GM21576 (cell line): ENCODE measurements around the gene CACNA2D3.

Experiments
- ATAC-seq: cut with Tn5 transposase; IDR thresholded peaks from one replicate; pipeline ENCODE4 v1.9.1; 2021; ENCODE audit warnings: mild to moderate bottlenecking, moderate library complexity; ENCODE audit not compliant: unreplicated experiment

The CACNA2D3 gene

DNA sequence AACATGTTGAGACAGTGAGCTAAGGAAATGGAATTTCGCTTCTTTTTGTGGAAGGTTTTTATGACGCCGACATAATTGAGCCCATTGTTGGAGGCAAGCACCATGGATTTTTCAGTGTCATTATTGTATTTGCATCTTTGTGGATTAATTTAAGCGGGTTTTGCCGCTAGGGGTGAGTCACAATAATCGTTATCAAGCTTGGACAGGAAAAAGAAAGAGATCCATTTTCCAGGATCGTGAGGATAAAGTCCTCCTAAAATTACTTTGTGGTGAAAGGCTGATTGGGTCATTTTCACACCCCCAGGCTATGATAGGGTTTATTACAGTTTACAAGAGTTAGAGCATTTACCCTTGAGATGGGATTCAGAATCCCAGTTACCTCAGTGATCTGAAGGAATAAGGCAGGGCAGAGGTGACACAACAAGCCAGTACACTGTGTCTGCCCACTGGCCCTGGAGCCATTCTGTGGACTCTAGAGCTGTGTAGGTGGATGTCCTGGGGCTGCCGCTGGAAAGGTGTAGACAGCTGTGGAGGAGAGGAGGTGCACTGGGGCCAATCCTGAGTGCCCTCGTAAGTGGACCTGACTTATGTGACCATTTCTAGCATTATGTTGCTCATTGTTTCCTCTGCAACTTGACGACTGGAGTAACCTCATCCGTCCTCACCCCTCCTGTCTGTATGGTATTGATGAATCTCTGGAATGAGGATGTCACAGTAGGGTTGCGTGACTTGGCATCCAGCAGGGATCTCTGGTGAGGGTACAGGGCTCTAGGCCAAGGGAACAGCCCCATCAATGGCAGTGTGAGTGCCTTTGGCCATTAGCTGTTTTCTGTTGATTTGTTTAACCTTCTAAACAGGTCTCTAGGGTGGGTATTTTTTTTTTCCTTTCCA, 435.4 kb downstream of the CACNA2D3 start:
- no peak for ATAC-seq

DNA sequence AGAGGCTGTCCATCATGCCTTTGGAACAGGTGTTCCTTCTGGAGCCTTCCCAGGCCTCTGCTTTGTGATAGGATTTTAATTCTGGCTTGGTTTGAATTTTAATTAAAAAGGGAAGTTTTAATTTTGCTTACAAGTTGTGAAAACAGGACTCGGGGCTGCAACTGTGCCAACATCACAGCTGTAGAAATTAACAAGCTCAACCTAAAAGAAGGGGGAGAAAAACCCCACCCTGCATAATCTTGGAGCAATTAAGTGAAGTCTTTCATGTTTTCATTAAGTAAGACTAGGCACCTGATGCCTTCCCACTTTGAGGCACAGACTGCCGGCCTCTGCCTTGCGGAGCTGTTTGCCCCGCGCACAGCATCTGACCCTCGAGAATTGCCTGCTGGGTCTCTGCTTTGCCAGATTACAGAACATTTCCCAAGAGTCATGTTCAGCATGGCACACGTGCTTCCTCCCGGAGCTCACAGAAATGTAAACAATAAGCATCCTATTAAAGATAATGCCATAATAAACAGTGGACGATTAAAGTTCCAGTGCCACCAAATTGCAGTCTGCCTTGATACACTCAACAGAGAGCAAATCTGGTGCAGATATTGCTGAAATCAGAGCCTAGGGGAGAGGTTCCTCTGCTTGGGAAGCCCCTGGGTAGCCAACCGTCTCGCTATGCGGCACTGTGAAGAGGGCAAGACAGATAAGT, 441.3 kb downstream of the CACNA2D3 start:
- no peak for ATAC-seq

DNA sequence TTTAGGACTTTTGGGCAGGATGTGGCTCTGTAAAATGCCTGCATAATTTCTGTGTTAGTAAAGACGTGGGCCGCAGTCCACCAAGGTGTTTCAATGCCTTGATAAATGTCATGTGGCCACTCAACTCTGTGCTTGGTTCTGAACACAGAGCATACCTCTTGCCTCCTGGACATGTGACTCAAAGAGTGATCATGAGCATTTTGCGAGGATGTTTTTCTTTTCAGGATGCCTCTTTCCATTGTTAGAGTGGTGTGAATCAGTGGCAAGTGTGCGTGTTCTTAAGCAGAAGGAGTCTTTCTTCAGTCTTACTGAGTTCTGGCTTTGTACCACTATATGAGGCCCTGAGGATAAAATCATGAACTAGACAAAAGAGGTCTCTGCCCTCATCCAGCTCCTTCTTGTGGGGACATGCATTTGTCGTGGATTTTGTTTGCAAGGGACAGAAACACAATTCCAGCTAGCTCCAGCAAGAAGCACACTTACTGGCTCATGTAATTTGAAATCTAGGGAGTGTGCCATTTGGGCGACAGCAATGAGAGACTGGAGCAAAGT, 442.1 kb downstream of the CACNA2D3 start:
- no peak for ATAC-seq

DNA sequence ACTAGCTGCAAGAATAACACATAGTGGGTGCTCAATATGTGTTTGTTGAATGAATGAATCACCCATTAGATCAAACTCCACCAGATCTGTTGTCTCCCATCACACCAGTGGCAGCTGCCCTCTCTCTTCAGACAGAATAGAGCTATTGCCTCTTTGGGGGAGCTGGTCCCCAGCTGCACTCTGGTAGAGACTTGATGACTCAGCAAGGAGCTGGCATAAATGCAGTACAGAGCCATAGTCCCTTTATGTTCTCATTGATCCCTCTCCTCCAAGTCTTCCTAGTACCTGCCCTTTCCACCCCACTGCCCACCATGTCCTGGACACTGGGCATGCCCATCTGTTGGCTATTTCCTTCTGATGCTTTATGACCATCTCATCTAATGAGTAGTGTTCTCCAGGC, 443.6 kb downstream of the CACNA2D3 start:
- ATAC-seq: no peak

DNA sequence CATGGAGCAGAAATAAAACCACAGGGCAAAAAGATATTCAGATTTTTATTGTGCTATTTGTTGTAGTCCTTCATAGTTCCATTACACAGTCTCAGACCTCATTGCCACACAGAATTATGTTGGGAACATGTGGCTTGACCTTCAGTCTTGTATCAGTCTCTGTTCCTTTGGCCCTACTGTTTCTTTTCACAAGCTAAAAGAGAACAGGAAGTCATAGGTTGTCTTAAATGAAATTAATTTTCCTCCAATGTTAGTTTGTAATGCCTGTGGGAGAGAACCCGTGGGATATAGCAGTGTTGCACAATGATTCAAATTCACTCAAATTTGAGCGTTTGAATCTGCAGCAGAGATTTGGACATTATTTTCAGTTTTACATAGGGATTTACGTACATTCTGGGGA, 445.6 kb downstream of the CACNA2D3 start:
- no peak for ATAC-seq

DNA sequence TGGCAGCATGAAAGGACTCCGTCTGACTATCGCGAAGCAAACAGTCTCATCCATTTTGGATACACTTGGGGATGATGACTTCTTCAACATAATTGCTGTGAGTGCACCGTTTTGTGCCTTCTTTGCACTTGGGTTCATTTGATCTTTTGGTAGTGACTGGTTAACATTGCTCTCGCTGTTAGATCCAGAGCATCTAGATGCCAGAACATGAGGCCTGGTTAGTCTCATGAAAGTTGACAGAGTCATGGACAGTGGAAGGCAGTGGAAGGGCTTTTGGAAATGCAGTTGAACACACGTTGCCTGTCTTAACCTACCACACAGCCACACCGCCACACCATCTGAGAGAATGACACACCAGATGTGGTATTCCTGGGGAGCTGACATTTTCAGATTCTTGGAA, 447.7 kb downstream of the CACNA2D3 start:
- ATAC-seq: no peak

DNA sequence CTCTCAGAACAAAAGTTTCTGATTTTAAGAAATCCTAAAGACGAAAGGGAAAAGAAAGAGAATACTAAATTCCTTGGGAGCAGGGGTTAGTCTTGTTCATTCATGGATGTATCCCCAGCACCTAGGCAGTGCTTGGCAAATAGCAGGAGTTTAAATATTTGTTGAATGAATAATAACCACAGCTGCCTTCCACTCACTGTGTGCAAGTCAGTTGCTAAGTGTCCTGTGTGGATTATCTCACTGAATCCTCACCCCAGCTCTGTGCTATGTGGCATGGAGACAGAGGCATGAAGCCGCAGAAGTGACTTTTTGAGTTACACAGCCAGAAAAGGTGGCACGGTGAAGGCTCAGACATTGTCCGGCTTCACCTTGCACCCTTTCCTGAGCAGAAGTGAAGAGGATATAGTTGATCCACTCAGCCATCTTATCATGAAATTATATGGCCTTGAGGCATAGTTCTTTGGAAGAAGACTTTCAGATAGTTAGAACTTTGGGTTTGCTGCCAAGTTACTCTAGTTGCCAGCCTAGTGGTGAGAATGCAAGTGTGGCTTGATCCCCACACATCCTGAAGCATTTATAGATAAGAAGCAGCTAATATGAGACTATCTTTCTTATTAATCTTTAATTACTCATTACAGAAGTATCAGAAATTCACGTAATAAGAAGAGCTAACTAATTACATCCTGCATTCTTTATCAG, 450.0 kb downstream of the CACNA2D3 start:
- ATAC-seq: no peak

DNA sequence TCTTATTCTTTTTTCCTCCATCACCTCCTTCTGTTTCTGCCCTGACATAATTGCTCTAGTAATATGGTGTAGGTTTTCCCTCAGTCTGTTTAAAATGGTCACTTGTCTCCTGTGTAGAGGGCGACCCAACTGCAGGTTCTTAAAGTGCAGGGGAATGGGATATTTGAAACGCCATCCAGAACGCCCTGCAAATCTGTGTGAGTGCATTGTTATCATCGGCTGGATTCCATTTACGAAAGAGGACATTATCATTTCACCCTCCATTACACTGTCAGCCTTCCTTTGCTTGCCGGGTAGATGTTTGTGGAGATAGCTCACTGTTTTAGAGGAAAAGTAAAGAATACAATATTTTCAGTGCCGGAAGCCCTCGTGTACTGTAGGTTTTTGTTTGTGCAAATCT, 451.5 kb downstream of the CACNA2D3 start:
- no peak for ATAC-seq

DNA sequence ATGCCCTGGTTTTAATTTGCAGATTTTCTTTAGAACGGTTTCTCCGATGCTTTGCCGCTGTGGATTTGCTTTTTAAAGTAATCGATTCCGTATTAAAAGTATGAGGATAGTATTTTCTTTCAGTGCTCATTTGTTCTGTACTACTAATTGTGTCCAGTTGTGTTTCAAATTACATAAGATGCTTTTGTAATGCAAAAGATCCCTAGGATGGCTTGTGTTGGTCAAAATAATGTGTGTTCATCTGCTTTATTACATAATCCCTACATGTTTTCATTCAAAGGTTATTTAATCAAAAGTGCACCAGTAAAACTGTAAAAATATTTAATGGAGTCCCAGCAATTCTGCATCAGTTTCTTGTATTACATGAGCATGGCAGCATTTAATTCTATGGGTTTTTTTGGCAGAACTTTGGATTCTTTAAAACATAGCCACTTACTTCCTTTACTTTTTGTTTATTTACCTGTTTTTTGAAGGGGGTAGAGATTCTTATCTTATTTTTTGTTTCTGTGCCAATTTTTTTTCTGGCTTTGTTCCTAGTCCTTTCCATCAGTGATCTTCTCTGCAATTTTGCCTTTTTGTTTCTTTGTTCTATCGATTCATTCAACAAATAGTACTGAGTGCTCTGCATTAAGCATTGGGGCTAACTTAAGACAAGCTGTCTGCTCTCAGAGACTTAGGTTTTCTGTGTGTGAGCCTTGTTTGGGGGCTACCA, 452.7 kb downstream of the CACNA2D3 start:
- ATAC-seq: no peak

DNA sequence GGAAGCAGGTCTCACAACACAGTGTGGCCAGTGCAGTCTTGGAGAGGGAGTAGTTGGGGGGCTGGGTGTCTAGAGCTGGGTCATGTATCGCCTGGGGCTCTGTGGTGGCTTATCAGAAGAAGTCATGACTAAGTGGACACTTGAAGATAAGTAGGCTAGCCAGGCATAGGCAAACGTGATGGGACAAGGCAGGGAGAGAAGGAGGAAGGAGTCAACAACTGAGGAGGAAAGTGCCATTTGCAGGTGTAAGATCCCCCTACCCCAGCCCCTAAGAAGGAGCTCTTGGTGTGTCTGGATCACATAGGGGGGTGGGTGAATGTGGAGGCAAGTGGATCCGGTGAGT, 453.2 kb downstream of the CACNA2D3 start:
- ATAC-seq: no peak

DNA sequence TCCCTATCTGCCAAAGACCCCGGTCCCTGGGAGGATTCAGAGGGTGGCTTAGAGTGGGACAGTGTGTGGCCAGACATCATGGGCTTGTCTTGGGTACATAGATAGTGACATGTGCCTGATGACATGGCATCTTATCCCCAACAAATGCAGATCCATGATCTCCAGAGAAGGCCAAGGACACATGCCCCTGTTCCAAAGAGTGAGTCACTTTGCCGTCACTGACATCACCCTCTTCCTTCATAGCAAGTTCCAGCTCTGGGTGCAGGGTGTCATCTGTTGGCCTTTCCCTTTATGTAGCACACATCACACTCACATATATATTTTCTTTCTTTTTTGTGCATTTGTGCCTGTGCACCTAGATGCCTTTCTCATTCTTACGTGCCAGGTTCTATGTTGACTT, 455.0 kb downstream of the CACNA2D3 start:
- no peak for ATAC-seq

DNA sequence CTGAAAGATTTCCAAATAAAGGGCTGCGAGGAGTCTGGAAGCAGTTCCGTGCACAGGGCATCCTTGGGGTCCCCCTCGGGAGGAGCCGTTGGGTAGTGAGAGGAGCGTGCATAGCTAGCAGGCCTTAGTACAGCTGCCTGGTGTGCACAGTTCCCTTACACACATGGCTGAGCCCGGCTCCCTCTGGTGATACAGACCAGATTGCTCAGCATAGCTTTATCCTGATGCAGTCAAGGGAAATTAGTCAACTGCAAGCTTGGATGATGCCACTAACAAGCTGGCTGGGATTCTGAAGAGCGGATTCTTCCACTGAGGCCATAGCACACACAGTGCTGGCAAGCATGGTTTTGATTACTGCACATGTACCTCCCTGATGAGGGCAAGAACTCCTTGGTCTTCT, 456.1 kb downstream of the CACNA2D3 start:
- ATAC-seq: no peak

DNA sequence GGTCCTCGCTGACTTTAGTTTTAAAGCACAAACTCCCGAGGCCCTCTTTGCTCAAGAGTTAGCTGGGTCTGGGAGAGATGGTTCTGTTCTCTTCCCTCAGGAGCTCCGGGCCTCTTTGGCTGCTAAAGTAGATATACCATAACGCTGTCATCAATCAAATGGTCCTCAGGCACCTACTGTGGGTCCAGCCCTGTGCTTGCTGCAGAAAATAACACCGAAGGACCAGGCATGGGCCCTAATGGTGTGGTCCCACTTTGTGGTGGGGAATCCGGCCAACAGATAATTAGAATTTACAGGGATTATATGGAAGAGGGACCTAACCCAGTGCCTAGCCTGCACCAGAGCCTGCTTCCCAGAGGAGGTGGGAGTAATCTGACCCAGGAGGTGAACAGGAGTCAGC, 458.1 kb downstream of the CACNA2D3 start:
- no peak for ATAC-seq

DNA sequence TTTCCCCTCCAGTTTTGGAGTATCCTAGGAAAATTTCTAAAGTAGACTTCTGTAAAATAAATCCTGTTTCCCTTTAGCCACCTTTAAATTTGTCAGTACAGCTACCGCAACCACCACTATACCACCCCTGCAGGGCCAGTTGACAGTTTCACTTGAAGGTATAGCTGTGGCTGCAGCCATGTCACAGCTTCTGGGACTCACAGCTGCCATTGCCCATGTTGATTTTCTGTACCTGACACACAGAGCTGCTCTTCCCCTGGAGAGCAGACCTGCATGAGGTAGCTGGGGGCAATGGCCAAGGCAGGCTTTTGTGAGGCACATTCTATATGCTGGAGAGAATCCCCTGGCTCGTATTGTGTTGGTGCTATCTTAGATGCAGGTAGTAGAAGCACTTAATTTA, 460.1 kb downstream of the CACNA2D3 start:
- no peak for ATAC-seq

DNA sequence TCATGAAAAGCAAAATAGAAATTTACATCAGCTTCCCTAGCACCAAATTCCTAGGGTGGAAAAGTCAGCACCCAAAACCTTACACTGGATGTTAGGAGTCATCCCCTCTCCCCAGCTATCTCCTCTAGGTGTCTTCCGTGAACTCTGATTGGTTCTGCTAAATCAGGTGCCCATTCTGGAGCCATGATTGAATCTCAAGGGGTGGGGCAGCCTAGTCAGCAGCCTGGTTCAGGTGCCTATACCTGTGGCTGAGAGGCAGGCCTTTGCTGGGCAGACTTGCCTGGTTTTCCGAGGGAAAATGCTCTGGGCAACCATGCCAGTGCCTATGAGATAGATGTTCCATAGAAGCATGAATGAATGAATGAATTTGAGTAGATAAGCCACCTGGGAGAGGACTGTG, 468.8 kb downstream of the CACNA2D3 start:
- no peak for ATAC-seq

DNA sequence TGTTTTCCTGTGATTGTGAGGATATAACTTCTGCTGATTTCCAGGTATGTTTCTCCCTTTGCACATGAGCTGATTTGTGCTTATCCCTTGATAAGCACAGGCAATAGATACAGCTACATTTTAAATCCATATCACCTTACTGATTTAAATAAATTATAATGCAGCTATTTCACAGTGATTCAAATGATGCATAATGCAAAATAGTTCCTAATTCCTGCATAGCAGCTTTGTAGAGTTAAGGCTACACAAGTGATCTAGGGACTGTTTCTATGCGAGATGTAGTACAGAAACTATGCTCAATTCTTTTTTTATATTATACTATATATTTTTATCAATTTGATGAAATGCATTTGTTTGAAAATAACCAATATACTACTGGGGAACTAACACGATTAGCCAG, 471.3 kb downstream of the CACNA2D3 start:
- ATAC-seq: no peak

DNA sequence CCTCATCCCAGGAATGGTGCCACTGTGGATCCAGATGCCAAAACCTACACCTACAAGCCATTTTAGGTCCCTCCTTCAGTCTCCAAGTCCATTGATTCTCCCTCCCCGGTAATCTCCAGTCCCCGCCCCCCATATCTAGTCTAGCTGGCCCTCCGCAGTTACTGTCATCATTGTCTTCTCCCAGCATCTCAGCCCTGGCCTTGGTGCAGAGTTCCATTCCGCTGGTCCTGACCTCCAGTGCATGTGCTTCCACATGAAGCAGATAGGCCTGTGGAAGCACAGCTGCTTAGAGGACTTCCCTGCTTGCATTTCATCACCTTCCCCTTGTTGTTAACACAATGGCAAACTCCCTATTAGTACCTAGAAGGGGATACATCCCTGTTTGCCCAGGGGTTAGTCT, 473.7 kb downstream of the CACNA2D3 start:
- no peak for ATAC-seq

DNA sequence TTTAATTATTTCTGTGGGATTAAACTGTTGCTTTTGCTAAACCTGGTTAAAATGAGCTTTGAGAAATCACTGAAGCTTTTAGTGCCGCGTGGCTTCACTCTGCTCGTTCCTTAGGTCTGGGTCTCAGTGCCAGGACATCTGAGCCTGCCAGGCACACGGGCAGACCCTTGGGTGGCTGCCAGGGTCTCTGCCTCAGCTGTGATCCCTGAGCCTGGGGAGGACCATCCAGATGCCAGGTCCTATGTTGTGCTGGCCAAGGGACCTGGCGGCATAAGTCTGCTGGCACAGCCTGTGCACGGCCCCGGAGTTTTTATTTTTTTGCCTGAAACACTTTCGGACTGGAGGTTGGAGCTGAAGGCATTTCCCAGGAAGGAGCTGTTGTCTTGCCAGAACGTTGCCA, 477.4 kb downstream of the CACNA2D3 start:
- no peak for ATAC-seq

DNA sequence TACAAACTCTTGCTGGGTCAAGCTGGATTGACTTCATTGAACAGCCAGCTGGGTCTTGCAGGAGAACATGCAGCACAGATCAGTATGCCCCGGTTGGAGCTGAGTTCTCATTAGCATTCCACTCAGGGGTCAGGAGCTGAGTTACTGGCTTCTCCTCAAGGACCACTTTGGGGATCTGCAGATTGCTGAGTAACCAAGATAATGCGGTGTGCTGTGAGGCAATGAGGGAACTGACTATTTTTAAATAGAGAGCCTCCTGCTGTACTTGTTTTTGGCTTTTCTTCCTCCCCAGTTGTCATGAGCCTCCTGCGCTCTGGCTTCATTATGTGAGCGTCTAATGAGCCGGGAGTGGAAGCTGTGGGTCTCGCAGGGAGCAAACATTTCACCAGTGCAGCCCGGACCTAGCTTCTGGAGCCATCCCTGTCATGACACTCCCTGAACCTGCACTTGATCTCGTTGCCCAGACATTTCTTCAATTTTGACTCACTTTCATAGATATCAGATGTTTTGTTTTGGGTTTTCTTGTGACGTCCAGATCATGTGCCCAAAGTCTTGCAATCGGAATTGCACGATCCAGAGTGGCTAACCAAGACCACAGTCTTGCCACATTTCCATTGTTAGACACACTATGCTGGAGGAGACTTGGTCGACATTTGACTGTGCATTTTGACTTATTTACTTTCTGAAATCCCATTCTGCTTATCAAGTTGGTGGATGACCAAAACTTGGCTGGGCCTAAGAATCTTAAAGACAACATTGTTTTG, 478.3 kb downstream of the CACNA2D3 start:
- ATAC-seq: no peak

DNA sequence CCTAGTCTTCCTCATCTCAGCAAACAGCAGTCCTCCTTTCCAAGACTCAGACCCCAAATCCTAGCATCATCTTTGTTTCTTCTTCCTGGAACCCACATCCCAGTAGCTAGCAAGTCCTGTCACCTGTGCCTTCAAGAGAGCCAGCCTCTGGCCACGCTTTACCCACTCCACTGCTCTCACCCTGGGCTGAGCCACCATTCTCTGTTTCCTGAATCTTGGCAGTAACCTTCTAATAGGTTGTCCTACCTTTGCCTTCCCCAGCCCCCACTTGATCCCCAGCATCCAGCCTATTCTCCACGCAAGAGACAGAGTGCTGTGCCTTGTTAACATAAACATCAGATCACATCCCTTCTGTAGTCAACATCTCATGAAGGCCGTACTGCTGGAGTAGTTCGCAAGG, 482.1 kb downstream of the CACNA2D3 start:
- no peak for ATAC-seq
